A549 (cell line): ENCODE measurements around the gene MCFD2. TPM values are rescaled to one million over a fixed set of nuclear protein-coding genes. Genes with fewer than 3 reads are reported as not detected.

Experiments used
- ATAC-seq, 2 experiments: fragments of 200-7000 bp in 1 of 2; fragments of >200 bp in 1 of 2; cut with Nextera tagmentation in 1 of 2; cut with Tn5 transposase in 1 of 2; 3 replicates each; pipeline versions ENCODE4 v1.8.0 to v1.9.1; 2018 to 2020; ENCODE audit warnings: mild to moderate bottlenecking in 1 of 2, moderate library complexity in 1 of 2
- CTCF ChIA-PET: fragments of 300-600 bp; sonication (Branson Sonifier 250); formaldehyde crosslinking; extraction: SDS; loops from one replicate; lab custom pipeline; 2021; ENCODE audit warnings: antibody characterized with exemption, inconsistent platforms; lab: Yijun Ruan, JAX
- POLR2A ChIA-PET: fragments of 350-600 bp; formaldehyde crosslinking; extraction: SDS; loops from one replicate; lab custom pipeline; 2021; ENCODE audit warnings: antibody characterized with exemption, inconsistent platforms; lab: Yijun Ruan, JAX
- DNase-seq, 2 experiments: peaks; one replicate each; pipeline versions ENCODE4 v3.0.0 to v3.0.0-alpha.2; 2011 to 2016; ENCODE audit warnings: low read depth in 1 of 2, low spot score in 1 of 2
- FAIRE-seq: peaks from 2 replicates; lab custom pipeline; 2011; peaks lifted over from hg19 to GRCh38; lab: Jason Lieb, UNC
- H3K27ac ChIP-seq, 2 experiments: fragments of >200 bp; sonication (Bioruptor Twin); formaldehyde crosslinking; 3 replicates each; pipeline ENCODE4 v1.5.1; 2016 to 2017
- H3K4me1 ChIP-seq: fragments of >200 bp; sonication (Bioruptor Twin); formaldehyde crosslinking; 3 replicates; pipeline ENCODE4 v1.6.1; 2016
- H3K4me2 ChIP-seq: fragments of >200 bp; sonication (Bioruptor Twin); formaldehyde crosslinking; 3 replicates; pipeline ENCODE4 v1.6.1; 2016
- H3K4me3 ChIP-seq: fragments of >200 bp; sonication (Bioruptor Twin); formaldehyde crosslinking; 3 replicates; pipeline ENCODE4 v1.5.1; 2016
- H3K9me3 ChIP-seq: fragments of >200 bp; sonication (Bioruptor Twin); formaldehyde crosslinking; 3 replicates; pipeline ENCODE4 v1.6.1; 2016
- ELK1 ChIP-seq: fragments of 150-350 bp; IDR thresholded peaks from 2 replicates; pipeline ENCODE4 v1.6.1; 2014; ENCODE audit warnings: low read depth, mild to moderate bottlenecking, low read length
- JUNB ChIP-seq: fragments of >200 bp; sonication (Bioruptor Twin); formaldehyde crosslinking; IDR thresholded peaks from 2 replicates; pipeline ENCODE4 v1.6.1; 2016
- MAFK ChIP-seq: fragments of 450-650 bp; IDR thresholded peaks from 2 replicates; pipeline ENCODE4 v1.6.1; 2014; ENCODE audit not compliant: partially characterized antibody
- WGBS: methylation state at CpG from one replicate; pipeline ENCODE4 v1.1.6; 2017; ENCODE audit errors: missing lambda C conversion rate; 5-methylcytosine and 5-hydroxymethylcytosine counted together
- polyA plus RNA-seq, 4 experiments: library from polyadenylated mRNA; depleted of rRNA in 3 of 4; stranded (reverse); fragments of >200 nt; fragmentation: RNase III in 1 of 4; extraction: RNeasy Plus Mini Kit Qiagen cat#74134 plus additional on column Dnase treatment in 1 of 4; gene quantifications; 2 replicates in 3 of 4; 3 replicates in 1 of 4; pipeline ENCODE4 v1.2.3, GENCODE V29; 2011 to 2017
- small RNA-seq, 6 experiments: library from RNA; depleted of rRNA; stranded (forward); fragments of <200 nt; gene quantifications; one replicate each; pipeline ENCODE3, GENCODE V24; 2012

The MCFD2 gene
- polyA plus RNA-seq, 2 of the 4 experiments (the other 2 are of a cell fraction) = 118 to 210 TPM

- ChIA-PET CTCF (interaction anchor here (1.2 kb wide), 1 partner anchor 75 kb away, joined by 3 read pairs; no protein-coding TSS in a partner anchor), POLR2A (interaction anchor here (0.7 kb wide), 1 partner anchor 74 kb away, joined by 4 read pairs; no protein-coding TSS in a partner anchor)
- Histone ChIP-seq H3K27ac (peak overlapping the region; percentile 97 to 99), H3K4me1 (peaks cover 78% of the 10 kb centered on the region), H3K9me3 (peaks cover 20% of the 10 kb centered on the region), H3K4me2 (no peak overlapping the region), H3K4me3 (no peak overlapping the region)
- no peak for DNase-seq
- TF ChIP-seq JUNB (no peak), MAFK (no peak), ELK1 (no peak)
- ATAC-seq = no peak
- FAIRE-seq = no peak
- 86% methylated on average over 9 of the region's 9 CpGs for WGBS
Measured at GRCh38 chr2:46852124-46852523, 63.5 kb downstream of the MCFD2 start.

Small RNAs within 50 kb of the gene (small RNA-seq; reads per million reads assigned to genes)
- 0 reads per million in 6 experiments for gene AC093732.2

Other genes with a start within 250 kb of the MCFD2 start
- gene SOCS5, start 216.5 kb downstream of the MCFD2 start, polyA plus RNA-seq (2011; rRNA removed) = 36.3 and 37.6 TPM in 2 replicates
- 28.2 to 34.0 TPM (median 32.4 TPM) in 3 replicates for gene SOCS5, start 216.5 kb downstream of the MCFD2 start, polyA plus RNA-seq (2017; fragmentation: RNase III; extraction: RNeasy Plus Mini Kit Qiagen cat#74134 plus additional on column Dnase treatment)
- gene TTC7A, start 25.4 kb upstream of the MCFD2 start, polyA plus RNA-seq (2011; rRNA removed) = 17.3 and 19.6 TPM in 2 replicates
- gene TTC7A, start 25.4 kb upstream of the MCFD2 start, polyA plus RNA-seq (2017; fragmentation: RNase III; extraction: RNeasy Plus Mini Kit Qiagen cat#74134 plus additional on column Dnase treatment) = 30.7 to 31.4 TPM (median 31.3 TPM) in 3 replicates
- gene STPG4, start 239.5 kb upstream of the MCFD2 start, polyA plus RNA-seq (2011; rRNA removed) = 0.09 and 0.13 TPM in 2 replicates
- gene STPG4, start 239.5 kb upstream of the MCFD2 start, polyA plus RNA-seq (2017; fragmentation: RNase III; extraction: RNeasy Plus Mini Kit Qiagen cat#74134 plus additional on column Dnase treatment) = 0.05 to 0.16 TPM (median 0.14 TPM) in 3 replicates